Osteoblast (primary cell): ENCODE measurements around the gene UBTD2. TPM values are rescaled to one million over a fixed set of nuclear protein-coding genes. Genes with fewer than 3 reads are reported as not detected.

Source experiments
- DNase-seq: peaks from one replicate; pipeline ENCODE4 v3.0.0; 2011; ENCODE audit warnings: low spot score, mixed read lengths; ENCODE audit not compliant: insufficient read length; ENCODE audit errors: missing footprints
- H2AFZ ChIP-seq: 2 replicates; pipeline ENCODE4 v1.6.0; 2011; ENCODE audit warnings: mild to moderate bottlenecking, low read length
- H3K27ac ChIP-seq: 2 replicates; pipeline ENCODE4 v1.5.1; 2011; ENCODE audit warnings: mild to moderate bottlenecking, low read depth, low read length, moderate library complexity
- H3K27me3 ChIP-seq: 2 replicates; pipeline ENCODE4 v1.6.0; 2012; ENCODE audit warnings: mild to moderate bottlenecking, control low read depth, inconsistent platforms, low read length, moderate library complexity; ENCODE audit not compliant: insufficient read depth
- H3K36me3 ChIP-seq: 2 replicates; pipeline ENCODE4 v1.5.1; 2011; ENCODE audit warnings: mild to moderate bottlenecking, low read length, control low read depth, moderate library complexity; ENCODE audit not compliant: insufficient read depth
- H3K4me1 ChIP-seq: 2 replicates; pipeline ENCODE4 v1.5.1; 2011; ENCODE audit warnings: mild to moderate bottlenecking, low read length, control low read depth, moderate library complexity; ENCODE audit not compliant: insufficient read depth
- H3K4me2 ChIP-seq: 2 replicates; pipeline ENCODE4 v1.6.0; 2011; ENCODE audit warnings: mild to moderate bottlenecking, low read length; ENCODE audit not compliant: insufficient read depth
- H3K4me3 ChIP-seq: fragments of 200-600 bp; sonication (generic); 3 replicates; pipeline ENCODE4 v1.5.1; 2012; ENCODE audit warnings: mild to moderate bottlenecking, low read length, inconsistent platforms; ENCODE audit not compliant: insufficient read depth
- H3K79me2 ChIP-seq: 2 replicates; pipeline ENCODE4 v1.6.0; 2012; ENCODE audit warnings: mild to moderate bottlenecking, low read length, control low read depth, inconsistent platforms; ENCODE audit not compliant: insufficient read depth
- H3K9me3 ChIP-seq: 2 replicates; pipeline ENCODE4 v1.5.1; 2011; ENCODE audit warnings: low read depth, low read length, control low read depth
- H4K20me1 ChIP-seq: 2 replicates; pipeline ENCODE4 v1.6.0; 2012; ENCODE audit warnings: mild to moderate bottlenecking, low read length, control low read depth; ENCODE audit not compliant: insufficient read depth
- total RNA-seq: library from RNA; depleted of rRNA; stranded (reverse); fragments of >200 nt; gene quantifications from 2 replicates; pipeline ENCODE4 v1.2.3, GENCODE V29; 2012
- TF ChIP-seq, protein P1 (sequence below): IDR thresholded peaks from 2 replicates; pipeline ENCODE4 v1.5.1; 2011; ENCODE audit warnings: mild to moderate bottlenecking, low read depth, low read length, moderate library complexity; ENCODE audit errors: extremely low read depth

The UBTD2 gene
- total RNA-seq, 1 donor, result 37.6 TPM

DNA sequence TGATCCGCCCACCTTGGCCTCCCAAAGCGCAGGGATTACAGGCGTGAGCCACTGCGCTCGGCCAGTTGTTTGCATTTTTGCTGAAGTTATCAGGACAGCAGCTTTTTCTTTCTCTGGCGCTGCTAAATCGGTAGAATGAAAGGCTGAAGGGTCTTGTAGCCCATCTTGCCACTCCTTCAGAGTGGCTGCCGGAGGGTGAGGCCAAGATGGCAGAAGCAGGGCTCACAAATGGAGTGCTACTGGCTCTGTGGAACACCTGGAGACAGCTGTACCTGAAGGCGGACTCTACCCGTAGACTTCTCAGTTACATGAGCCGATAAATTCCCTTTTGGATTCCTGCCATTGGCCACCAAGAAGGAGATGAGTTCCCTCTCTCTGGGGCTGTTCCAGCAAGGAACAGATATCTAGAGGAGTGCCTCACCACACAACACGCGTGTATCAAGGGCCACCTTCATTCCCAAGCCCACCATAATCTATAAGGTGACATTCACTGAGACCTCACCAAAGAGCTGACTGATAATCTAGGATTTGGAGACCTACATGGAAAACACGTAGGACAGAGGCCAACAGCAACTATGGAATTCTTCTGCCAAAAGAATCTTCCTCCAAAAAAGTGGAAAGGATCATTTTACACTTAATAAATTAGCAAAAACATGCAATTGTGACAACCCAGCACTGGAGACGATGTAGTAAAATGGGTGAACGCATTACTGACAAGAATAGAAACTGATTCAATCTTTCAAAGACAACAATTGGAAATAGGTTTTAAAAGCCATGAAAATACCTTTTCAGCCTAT, 117.3 kb downstream of the UBTD2 start:
- no peak overlapping the region for H3K4me3 ChIP-seq
- no peaks in the 10 kb centered on the region for H3K27me3 ChIP-seq
- H3K36me3 ChIP-seq, result no peaks in the 10 kb centered on the region
- no peaks in the 10 kb centered on the region for H3K9me3 ChIP-seq
- H2AFZ ChIP-seq, result no peak overlapping the region
- H4K20me1 ChIP-seq, result peaks cover 22% of the 10 kb centered on the region
- no peak overlapping the region for H3K4me2 ChIP-seq
- TF ChIP-seq, protein P1, sequence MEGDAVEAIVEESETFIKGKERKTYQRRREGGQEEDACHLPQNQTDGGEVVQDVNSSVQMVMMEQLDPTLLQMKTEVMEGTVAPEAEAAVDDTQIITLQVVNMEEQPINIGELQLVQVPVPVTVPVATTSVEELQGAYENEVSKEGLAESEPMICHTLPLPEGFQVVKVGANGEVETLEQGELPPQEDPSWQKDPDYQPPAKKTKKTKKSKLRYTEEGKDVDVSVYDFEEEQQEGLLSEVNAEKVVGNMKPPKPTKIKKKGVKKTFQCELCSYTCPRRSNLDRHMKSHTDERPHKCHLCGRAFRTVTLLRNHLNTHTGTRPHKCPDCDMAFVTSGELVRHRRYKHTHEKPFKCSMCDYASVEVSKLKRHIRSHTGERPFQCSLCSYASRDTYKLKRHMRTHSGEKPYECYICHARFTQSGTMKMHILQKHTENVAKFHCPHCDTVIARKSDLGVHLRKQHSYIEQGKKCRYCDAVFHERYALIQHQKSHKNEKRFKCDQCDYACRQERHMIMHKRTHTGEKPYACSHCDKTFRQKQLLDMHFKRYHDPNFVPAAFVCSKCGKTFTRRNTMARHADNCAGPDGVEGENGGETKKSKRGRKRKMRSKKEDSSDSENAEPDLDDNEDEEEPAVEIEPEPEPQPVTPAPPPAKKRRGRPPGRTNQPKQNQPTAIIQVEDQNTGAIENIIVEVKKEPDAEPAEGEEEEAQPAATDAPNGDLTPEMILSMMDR, result no peak
- H3K79me2 ChIP-seq, result peaks cover 88% of the 10 kb centered on the region
- no peak overlapping the region for H3K27ac ChIP-seq
- DNase-seq, result peak; percentile 36
- H3K4me1 ChIP-seq, result peaks cover 24% of the 10 kb centered on the region

DNA sequence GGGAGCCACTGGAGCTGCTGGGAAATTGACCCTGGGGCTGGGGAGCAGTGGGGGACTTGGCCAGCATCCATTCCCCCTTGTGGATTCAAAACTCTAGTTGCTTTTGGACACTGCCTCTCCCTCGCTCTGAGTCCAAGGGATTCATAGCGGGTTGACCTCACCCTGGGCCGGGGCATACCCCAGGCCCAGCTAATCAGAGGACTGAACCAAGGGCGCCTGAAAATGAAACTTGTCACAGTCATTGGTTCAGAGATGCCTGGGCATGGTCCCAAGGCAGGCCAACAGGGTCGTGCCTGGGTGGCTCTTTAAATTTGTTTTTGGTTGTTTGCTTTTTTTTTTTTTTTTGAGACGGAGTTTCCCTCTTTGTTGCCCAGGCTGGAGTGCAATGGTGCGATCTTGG, 118.1 kb downstream of the UBTD2 start:
- Histone ChIP-seq H3K36me3 (no peaks in the 10 kb centered on the region), H3K4me3 (no peak overlapping the region), H3K27me3 (no peaks in the 10 kb centered on the region), H3K4me1 (peaks cover 24% of the 10 kb centered on the region), H3K9me3 (no peaks in the 10 kb centered on the region), H2AFZ (no peak overlapping the region), H3K27ac (no peak overlapping the region), H3K4me2 (no peak overlapping the region), H4K20me1 (peaks cover 28% of the 10 kb centered on the region), H3K79me2 (peaks cover 88% of the 10 kb centered on the region)
- TF ChIP-seq, protein P1, result no peak
- no peak for DNase-seq

DNA sequence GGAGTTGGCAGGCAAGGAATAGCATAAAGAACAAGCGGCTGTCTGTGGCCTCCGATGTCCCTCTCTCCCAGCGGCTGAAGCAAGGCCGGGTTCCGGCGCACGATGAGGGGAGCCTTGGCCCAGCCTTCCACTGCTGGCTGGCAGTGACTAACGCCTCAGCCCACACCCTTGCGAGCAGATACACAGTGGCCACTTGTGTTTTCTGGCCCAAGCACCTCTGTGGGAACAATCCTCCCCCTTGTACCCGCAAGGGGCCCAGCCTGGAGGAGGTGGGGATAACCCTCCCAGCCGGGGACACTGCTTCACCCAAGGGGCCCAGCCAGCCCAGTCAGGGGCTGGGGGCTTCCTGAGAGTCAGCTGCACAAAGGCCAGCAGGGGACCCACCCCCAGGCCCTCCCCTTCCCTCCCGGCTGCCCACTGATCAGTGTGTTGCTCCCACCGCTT, 118.8 kb downstream of the UBTD2 start:
- no peaks in the 10 kb centered on the region for H3K27me3 ChIP-seq
- H3K79me2 ChIP-seq, result peaks cover 87% of the 10 kb centered on the region
- no peak overlapping the region for H3K4me3 ChIP-seq
- H2AFZ ChIP-seq, result peak overlapping the region; percentile 10
- no peaks in the 10 kb centered on the region for H3K9me3 ChIP-seq
- peak overlapping the region; percentile 57 for H3K4me2 ChIP-seq
- H3K36me3 ChIP-seq, result no peaks in the 10 kb centered on the region
- DNase-seq, result peak; percentile 82
- TF ChIP-seq, protein P1, result no peak
- H4K20me1 ChIP-seq, result peaks cover 30% of the 10 kb centered on the region
- H3K27ac ChIP-seq, result peak overlapping the region; percentile 71
- H3K4me1 ChIP-seq, result peaks cover 24% of the 10 kb centered on the region

DNA sequence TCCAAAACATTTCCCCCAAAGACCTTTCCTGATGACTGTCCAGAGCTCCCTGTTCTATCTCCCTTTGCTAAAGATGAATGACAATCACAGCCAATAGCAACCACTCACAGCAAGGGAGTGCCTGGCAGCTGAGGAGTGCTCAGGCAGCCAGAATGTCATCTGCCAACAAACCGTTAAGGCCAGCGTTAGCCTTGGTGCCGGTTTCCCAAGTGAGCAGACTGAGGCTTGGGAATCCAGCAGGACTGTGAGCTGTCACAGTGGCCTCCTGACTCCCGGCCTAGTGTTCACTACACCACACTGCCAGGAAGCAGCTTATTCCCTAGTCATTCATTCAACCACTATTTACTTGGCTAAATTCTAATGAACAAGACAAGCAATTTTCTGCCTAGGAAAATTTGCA, 120.2 kb downstream of the UBTD2 start:
- no peaks in the 10 kb centered on the region for H3K36me3 ChIP-seq
- peaks cover 37% of the 10 kb centered on the region for H4K20me1 ChIP-seq
- DNase-seq, result peak; percentile 69
- H2AFZ ChIP-seq, result no peak overlapping the region
- peak overlapping the region; percentile 5 for H3K27ac ChIP-seq
- H3K4me3 ChIP-seq, result no peak overlapping the region
- peaks cover 24% of the 10 kb centered on the region for H3K4me1 ChIP-seq
- peaks cover 83% of the 10 kb centered on the region for H3K79me2 ChIP-seq
- TF ChIP-seq, protein P1, result no peak
- no peak overlapping the region for H3K4me2 ChIP-seq
- H3K27me3 ChIP-seq, result no peaks in the 10 kb centered on the region
- no peaks in the 10 kb centered on the region for H3K9me3 ChIP-seq
